ENCODE data around the gene WAPL.

WAPL gene

DNA sequence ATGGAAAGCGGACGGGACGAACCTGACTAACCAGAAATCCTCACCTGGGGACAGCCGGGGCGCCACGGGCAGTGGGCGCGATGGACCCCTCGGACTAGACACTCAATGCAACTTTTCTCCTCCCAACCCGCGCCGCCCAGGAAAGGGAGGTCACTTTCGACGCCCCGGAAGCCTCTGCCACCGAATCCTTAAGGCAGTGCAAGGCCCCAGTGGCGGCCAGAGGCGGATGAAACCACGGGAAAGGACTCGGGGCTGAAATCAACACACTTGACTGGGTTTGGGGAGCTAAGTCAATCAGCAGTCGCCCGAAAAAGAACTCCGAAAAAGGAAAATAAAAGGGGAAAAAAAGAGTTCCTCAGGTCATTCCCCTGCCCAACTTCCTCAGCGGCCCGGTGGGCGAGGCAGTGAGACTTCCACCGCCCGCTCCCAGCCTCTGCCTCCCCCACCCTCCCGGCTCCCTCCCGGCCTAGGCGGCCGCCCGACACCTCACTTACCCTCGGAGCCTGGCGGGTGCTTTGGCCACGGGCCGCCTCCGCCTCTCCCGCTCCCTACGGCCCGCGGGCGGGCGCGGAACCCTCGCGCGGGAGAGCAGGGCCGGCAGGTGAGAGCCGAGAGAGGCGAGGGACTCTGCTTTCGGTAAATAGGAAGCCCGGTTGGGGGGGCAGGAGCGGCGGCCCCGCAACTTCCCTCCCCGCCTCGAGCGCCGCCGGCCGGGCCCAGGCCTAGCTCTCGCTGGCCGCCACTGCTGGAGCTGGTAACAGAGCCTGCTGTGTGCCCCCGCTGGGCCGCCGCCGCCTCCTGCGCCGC, 518 bp downstream of the WAPL start:
- peak; percentile 41 to 54 for DNase-seq

DNA sequence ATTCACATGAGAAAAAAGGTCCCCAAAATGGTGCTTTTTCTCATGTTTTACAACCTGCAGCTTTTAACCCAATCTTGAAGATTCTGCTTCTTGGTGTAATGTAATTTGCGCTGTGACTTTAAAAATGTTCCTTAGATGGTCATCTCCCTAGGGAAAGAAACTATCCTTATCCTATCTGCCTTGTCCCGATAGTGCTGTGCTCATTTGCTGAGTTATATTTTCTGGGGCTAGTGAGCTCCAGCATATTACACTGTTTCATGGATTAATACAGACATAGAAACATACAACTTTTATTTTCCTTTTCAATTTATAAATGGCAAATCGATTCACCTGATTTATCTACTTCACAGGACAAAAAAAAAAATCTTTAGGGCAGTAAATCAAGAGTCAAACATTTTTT, 2.8 kb downstream of the WAPL start:
- DNase-seq = no peak

DNA sequence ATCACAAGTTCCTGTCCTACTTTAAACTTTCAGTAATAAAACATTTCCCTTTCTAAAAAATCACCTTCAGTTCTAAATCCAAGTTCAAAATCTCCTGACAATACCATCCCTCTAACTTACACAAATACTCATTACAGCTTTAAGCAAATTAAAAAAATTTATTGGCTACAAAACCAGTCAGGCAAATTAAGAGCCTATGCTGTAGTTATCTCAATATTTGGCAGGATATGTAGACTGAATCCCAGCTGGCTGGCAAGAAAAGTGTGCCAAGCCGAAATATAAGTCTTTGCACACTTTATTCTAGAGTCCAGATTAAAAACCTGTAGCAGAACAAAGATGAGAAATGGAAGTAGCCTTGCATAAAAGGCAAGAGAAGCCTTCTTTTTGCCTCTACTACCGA, 9.5 kb downstream of the WAPL start:
- no peak for DNase-seq

DNA sequence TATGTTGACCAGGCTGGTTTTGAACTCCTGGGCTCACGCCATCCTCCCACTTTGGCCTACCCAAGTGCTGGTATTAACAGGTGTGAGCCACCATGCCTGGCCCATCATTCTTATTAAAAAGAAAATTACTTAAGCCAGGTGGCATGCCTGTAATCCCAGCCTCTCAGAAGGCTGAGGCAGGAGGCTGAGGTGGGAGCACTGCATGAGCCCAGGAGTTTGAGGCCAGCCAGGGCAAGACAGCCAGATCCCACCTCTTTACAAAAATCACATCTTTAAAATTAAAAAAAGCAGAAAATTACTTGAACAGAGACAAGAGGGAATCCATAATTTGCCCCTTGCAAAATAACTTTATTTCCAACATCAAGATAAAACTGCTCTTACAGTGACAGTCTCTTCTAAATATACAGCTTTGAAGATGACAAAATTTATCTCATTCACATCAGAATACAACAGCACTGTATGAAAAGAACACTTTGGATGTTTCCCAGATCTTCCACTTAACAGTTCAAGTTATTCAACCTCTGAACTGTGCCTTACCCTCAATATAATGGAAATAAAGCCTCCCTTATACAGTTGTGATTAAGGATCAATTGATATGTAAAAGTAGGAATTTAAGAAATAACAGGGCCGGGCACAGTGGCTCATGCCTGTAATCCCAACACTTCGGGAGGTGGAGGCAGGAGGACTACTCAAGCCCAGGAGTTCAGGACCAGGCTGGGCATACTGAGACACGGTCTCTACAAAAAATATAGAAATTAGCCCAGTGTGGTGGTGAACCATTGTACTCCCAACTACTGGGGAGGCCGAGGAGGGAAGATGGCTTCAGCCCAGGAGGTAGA, 10.3 kb downstream of the WAPL start:
- no peak for DNase-seq

DNA sequence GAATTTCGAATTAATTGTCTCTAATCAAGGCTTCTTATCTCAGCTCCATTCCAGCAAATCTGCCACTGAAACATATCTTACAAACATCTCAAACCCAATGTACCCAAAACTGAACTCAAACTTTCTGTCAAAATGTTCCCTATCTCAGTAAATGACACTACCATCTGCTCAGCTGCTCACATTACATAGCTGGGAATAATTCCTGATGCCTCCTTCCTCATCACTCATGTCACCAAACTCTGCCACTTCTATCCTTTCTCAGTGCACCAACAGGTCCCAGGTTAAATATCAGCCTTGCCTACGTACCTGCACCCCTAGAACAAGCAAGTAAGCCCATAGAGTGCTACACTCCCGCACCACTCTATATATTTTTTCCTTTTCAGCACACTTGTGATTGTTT, 12.4 kb downstream of the WAPL start:
- no peak for DNase-seq

DNA sequence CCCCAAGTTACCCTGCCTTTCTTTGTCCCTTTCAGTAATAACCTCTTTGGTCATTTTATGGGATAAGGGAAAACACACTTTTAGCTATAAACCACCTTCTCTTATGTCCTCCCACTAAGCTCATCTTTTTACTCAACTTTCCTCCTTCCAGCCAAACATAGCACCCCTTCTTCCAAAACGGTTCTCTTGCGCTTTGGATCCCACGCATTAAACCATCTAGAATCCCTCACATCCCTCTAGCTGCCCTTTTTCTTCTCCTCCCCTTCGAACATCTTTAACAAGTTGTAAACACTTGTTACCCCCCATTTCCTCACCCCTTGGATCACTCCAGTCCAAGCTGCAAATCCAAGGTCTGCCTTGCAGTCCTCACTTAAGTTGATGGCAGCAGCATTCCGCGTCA, 13.4 kb downstream of the WAPL start:
- no peak for DNase-seq

DNA sequence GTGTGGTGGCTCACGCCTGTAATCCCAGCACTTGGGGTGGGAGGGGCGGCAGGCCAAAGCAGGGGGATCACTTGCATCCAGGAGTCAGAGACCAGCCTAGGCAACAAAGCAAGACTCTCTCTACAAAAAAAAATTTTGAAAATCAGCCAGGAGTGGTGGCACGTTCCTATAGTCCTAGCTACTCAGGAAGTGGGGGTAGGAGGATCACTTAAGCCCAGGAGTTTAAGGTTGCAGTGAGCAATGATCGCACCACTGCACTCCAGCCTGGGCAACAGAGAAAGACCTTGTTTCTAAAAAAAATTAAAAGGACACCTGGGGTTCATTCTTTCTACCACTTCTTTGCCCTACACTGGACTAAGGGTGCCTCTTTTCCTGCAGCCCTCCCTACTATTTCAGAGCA, 15.1 kb downstream of the WAPL start:
- no peak for DNase-seq

DNA sequence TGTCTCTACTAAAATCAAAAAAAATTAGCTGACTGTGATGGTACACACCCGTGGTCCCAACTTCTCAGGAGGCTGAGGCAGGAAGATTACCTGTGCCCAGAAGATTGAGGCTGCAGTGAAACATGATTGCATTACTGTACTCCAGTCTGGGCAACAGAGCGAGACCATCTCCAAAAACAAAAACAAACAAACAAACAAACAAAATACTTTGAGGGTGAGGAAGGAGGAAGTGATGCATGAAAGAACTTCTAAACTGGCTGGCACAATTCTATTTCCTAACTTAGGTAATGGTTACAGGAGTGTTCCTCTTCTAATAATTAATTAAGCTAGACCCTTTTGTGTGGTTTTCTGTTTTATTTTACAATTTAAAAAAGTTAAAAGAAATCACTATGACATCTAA, 15.5 kb downstream of the WAPL start:
- DNase-seq = no peak

DNA sequence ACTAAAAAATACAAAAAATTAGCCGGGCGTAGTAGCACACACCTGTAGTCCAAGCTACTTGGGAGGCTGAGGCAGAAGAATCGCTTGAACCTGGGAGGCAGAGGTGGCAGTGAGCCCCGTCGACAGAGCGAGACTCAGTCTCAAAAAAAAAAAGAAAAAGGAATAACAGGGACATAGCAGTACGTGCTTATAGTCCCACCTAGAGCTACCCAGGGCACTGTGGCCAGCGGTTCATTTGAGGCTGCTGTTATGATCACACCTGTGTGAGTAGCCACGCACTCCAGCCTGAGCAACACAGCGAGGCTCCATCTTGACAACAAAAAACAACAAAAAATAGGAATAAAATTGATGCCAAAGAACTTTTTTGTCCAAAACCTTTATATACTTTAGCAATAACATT, 17.1 kb downstream of the WAPL start:
- DNase-seq = no peak

DNA sequence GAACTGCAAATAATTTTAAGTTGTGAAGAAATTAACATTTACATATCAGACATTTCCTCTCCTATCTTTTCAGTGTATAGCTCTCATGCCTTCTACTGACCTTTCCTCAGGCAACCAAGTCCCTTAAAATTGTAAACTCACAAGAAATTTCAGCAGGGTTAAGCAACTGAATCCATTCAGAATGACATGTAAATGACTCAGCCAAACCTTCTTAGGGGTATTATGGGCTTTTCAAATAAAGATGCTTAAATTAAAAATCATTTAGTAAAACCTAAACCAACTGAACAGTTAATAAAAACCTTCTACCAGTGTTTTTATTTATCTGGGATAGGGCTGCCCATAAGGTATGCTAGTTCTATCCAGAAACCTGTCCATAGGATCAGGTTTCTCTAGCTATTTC, 20.7 kb downstream of the WAPL start:
- no peak for DNase-seq

DNA sequence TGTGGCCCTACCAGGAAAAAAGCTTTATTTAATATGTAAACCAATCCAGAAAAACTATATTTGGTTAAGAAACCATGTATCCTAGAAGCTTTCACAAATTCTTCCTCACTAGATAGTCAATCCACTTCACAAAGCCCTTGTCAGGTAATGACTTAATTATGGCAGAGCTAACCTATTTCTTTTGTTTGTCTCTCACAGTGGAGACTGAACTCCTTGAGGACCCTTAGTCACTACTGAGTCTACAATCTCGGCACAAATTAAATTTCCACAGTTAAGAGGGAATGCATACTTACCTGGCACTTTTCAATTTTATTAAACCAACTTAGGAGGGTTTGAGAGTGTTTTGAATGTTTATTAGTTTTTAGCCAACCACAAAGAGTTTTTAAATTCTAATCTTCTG, 23.0 kb downstream of the WAPL start:
- no peak for DNase-seq

DNA sequence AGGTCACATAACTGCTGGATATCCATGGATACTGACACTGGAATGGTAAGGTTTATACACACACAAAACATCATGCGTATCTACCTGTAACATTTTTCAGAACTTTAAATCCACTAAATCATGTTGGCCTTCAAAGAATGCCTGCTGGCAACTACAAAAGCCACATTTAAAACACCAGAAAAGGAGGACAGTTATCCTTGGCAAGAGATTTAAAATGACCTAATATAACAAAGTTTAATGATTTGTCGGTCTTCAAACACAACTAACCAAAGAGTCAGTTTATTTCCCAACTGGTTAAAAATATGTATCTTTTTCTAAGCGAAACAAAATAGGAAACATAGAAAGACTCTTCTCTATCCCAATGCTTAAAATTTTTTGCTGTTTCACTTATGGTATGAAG, 24.0 kb downstream of the WAPL start:
- DNase-seq = no peak

DNA sequence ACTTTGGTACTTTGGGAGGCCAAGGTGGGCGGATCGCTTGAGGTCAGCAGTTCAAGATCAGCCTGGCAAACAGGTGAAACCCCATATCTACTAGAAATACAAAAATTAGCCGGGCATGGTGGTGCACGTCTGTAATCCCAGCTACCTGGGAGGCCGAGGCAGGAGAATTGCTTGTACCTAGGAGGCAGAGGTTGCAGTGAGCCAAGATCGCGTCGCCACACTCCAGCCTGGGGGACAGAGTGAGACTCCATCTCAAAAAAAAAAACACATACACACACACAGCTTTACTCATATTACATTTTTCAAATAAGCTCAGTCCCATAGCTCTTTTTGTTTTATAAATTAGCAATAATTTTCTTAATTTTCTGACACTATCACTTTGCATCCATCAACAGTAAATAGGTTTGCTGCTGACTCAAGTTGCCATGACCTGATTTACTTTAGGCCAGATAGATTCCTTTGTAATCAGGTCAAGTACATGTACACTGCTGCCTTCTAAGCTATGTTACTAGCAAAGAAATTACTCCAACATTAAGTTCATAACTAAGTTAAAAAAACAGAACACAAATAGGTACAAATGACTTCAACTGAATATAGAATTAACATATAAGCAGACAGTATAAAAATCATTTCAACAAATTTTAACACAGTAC, 31.5 kb downstream of the WAPL start:
- no peak for DNase-seq

DNA sequence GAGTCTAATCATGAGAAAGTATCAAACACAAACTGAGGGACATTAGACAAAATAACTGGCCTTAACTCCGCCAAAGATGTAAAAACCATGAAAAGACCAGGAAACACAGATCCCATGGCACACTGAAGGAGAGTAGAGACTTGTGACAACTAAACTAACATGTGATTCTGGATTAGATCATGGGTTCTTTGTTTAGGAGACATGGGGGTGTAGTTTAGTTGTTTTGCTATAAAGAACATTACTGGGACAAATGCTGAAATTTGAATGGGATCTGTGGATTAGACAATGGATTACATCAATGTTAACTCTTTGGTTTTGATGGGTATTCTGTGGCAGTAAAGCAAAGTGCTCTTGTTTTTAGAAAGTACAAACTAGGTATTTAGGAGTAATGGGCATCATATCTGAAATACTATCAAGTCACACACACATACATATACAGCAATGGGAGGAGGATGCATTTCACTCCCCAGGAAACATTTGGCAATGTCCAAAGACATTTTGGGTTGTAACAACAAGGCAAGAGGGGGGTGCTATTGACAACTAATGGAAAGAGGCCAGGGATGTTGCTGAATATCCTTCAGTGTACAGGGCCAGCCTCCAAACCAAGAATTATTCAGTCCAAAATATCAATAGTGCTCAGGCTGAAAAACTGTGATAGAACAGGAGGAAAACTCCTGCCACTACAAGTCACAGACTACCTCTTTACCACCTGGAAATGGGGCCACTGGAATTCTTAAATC, 32.4 kb downstream of the WAPL start:
- no peak for DNase-seq

DNA sequence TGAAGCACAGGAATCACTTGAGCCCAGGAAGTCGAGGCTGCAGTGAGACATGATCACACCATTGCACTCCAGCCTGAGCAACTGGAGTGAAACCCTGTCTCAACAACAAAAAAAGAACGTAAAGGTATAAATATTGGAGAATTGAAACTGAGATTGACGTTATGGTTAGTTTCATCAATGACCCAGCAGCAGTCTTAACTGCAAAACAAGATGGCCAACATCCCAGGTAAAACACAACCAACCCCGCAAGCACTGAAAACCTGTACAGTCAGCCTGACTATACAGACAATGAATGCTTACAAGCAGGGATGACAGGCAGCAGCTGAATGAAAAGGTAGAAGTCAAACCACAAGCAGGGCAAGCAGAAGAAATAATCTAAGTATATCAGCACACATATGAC, 34.7 kb downstream of the WAPL start:
- DNase-seq = no peak

DNA sequence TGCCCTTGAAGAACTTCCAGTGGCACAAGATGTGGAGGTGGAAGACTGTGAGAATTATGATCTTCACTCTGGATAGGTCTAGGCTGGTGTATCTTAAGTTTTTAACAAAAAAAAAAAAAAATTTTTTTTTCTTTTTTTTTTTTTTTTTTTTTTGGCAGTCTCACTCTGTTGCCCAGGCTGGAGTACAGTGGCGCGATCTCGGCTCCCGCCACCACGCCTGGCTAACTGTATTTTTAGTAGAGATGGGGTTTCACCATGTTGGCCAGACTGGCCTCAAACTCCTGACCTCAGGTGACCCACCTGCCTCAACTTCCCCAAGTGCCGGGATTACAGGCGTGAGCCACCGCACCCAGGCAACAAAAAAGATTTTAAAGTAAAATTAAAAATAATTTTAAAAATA, 37.9 kb downstream of the WAPL start:
- DNase-seq = no peak

DNA sequence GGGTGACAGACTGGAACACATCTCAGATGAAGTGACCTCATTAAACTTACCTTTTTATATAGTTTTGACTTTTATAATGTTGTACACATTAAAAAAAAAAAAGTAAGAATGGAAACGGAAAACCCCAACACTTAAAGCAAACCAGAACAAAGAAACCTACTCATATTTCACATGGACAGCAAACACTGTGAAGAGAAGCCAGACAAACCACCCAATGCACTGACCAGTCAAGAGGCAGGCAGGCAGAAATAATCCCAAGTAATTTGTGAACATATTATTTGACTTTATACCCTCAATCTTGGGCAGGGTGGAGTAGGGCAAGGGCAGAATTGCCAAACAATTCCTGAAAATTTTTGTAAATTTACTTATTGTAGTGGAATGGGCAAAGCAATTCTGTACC, 39.8 kb downstream of the WAPL start:
- DNase-seq = no peak

DNA sequence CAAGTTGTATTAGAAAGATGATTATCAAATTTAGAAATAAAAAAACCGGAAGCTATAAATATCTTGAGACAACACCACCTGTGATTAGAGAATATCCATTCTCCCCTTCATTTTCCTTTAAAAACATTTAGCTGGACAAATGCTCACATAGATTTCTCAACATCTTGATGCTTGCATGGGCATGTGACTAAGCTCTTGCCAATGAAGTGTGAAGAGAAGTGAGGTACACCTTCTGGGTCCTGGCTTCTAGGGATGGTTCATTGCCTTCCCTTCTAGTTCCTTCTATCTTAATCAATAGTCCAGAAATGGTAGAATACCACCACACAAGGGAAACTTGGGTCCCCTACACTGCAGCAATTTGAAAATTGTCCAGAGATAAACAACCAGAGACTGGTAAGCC, 41.0 kb downstream of the WAPL start:
- DNase-seq = no peak

DNA sequence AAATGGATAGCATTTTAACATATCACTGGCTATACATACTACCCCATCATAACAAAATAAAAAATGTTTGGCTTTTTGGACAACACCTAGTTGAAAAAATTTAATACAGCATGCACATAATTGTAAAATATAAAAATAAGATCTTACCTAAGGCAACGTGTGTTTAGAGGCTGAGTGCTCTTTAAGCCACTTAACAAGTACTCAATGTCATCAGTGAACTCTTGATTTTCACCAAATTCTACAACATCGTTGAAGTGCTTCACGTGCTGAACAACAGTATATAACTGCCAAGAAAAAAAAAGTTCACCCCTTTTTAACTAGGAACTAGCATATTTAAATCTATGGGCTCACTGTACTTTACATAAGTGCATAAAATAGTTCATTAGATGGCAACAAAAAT, 49.5 kb downstream of the WAPL start:
- DNase-seq = no peak

DNA sequence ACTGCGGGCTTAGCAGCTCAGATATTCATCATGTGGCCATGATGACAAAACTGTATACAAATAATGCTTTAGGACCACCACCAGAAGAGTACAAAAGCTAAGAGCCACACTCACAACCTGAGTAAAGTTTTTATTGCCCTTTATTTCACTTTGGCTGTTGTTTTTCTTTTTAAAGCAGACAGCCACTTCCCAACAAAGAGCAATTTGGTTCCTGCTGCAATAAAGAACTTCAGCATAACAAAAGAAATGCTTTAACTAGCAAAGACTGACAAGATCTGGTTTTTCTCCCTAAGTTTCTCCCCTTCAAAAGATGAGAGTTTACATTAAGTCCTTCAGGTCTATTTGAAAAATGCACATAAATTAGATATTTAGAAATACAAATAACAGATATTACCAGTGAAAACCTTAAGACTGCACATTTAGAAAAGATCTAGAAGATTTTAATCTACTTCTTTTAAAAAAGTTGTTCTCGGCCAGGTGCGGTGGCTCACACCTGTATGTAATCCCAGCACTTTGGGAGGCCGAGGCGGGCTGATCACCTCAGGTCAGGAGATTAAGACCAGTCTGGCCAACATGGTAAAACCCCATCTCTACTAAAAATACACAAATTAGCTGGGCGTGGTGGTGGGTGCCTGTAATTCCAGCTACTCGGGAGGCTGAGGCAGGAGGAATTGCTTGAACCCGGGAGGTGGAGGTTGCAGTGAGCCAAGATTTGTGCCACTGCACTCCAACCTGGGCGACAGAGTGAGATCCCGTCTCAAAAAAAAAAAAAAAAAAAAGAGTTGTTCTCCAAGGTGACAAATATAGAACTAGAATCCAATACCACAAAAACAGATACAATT, 59.4 kb downstream of the WAPL start:
- no peak for DNase-seq

DNA sequence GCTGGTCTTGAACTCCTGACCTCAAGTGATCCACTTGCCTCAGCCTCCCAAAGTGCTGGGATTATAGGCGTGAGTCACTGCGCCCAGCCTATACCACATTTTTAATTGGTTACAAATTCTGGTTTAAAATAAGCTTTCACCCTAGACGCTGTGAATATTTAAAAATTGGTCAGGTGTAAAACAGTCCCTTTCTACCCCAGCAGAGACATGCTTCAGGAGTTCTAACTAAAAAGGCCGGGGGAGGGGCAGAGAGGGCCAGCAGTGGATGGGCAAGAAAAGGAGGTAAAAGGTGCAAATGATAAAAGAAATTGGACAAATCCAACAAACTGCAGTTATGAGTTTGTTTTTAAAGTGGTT, 70.0 kb downstream of the WAPL start:
- no peak for DNase-seq
